Tongue (tissue), 2 donors: ENCODE results near the gene CD180. TPM values are rescaled to one million over a fixed set of nuclear protein-coding genes. Genes with fewer than 3 reads are reported as not detected.

Experiments used
- DNase-seq: peaks from one replicate; pipeline ENCODE4 v3.0.0-alpha.2; 2015
- total RNA-seq: library from RNA; depleted of rRNA; stranded (reverse); fragments of >200 nt; gene quantifications from one replicate; pipeline ENCODE4 v1.2.3, GENCODE V29; 2014

Gene CD180
- total RNA-seq, 1 donor from 2014 or later: 0.21 TPM

DNA sequence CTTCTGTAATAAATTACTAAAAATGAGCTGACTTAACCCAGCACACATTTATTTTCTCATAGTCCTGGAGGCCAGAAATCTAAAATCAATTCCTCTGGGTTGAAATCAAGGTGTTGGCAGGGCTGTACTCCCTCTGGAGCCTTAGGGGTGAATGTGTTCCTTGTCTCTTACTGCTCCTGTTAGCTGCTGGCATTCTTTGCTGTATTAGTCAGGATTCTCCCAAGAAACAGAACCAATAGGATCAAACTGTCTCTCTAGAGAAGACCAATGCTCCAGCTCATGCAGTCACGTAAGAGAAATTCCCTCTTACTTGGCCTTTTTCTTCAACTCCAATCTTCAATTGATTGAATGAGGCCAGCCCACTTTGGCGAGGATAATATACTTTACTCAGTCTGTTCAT, 15.3 kb upstream of the CD180 start:
- no peak for DNase-seq

DNA sequence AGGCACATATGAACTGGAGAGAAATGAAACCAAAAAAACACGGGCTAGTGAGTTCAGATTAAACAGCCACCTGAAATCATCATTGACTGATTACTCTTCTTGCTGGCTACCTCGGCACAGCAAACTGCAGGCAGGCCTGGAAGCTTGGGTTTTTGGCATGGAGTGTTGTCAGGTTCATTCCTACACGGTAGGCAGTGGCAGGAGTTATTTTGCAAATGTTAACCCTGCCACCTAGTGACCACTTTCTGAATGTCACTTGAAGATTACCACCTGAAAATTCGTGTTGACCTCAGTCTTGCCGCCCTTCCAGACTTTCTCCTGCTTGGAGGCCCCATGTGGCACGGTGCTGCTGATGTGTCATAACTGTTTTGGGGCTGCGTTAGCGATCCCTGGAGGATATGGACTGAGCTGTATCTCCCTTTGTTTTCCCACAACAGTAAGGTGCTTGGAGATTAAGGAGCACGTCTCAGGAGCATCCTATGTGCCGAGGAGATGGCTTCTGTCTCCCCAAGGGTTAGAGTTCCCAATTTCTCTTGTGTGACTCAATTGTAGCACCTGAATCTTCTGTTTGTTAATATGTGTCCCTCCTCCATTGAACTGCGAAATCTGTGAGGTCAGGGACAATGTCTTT, 12.7 kb upstream of the CD180 start:
- peak; percentile 88 for DNase-seq

DNA sequence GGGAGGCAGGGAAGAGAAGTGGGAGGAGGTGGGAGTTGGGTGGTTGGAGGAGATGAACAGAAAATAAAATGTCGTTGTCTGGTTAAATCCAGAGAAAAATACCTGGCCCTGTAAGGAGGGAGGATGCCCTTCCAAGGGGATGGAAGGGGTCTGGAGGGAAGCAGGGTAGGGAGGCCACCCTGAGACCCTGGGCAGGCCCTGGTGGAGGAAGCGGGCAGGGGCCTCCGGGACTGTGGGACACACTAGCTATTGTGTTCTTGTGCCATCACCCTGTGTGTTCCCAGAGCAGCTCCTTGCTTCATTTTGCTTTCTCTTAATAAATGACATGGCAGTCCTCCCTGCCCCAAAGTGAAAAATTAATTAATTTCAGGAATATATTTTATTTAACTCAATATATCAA, 11.8 kb upstream of the CD180 start:
- no peak for DNase-seq

DNA sequence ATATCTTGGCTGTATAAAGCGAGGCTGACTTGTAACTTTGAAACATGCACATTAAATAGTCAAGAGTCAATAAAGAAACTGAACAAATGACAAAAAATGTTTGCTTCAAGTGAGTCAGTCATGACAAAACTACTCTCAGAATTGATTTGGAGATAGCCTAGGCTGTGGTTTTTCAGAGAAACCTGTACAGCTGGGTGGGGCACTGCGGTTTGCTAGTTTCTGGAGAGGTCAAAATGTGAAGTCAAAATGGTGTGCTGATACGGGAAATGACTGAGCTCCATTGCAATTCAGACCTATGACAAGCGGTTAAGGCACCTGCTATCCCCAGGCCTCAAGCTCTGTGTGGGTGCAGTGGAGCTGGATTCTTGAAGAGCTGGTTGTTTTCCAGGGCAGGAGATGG, 10.3 kb upstream of the CD180 start:
- DNase-seq: no peak

DNA sequence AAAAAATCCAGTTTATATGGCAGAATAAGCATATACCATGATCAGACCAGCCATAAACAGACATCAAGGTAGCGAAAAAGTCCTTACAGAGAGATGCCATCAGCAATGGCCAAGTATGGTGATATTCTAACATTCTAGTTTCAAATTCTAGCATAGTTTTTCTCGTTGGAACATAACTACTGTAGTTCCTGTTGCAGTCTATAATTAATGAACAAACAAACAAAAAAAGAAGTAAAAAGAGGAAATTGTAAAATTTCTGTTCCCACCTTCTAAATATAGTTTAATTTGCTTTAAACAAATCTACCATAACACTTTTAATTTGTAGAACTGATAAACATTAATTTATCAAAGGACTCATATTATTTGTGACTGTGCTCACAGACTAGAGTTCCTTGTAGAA, 9.9 kb upstream of the CD180 start:
- DNase-seq: no peak

DNA sequence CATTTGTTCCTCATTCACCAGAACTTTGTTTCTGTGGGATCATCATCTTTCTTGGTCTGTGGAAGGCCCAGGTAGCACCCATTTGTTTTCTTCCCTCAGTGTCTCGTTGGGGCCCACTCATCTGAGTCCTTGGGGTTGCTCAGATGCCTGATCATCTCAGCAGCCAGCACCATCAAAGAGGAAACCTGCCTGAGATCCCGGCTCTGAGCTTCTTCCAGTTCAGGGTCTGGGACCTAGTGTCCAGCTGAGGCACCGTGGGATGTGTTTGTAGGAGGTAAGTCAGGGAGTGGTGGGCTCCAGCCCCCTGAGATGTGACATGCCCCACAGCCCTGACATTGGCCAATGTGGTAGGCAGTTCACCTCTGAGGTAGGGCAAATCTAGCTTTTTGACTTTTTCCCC, 9.4 kb upstream of the CD180 start:
- no peak for DNase-seq

DNA sequence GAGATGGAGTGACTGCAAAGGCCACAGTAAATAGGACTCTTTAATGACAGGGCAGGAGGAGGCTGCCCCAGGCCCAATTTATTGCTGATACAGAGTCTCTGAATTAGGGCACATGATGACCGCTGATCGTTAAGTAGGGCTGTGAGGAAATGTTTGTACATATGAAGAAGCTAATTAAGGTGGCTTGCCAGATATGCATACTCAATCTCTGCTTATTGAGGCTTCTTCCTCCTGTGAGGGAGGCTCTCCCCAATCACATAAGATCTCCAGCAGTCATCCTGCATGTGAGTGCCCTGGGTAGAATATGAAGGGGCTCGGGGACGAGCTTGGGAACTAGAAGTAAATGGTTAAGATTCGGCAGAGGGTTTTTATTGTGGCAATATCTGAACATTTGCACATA, 8.2 kb upstream of the CD180 start:
- no peak for DNase-seq

DNA sequence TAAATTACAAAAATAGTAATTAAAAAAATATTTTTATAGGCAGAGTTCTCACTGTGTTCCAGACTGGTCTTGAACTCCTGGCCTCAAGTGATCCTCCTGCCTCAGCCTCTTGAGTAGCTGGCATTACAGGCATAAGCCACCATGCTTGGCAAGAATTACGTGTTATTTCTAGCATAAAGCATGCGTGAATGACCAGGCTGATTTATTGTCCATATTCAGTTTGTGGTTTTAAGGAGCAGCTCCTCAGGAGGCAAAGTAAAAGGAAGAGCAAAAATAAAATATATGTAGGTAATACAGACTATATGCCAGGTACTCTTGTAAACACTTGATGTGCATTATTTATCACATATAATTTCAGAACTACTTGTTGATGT, 7.1 kb upstream of the CD180 start:
- DNase-seq: no peak

DNA sequence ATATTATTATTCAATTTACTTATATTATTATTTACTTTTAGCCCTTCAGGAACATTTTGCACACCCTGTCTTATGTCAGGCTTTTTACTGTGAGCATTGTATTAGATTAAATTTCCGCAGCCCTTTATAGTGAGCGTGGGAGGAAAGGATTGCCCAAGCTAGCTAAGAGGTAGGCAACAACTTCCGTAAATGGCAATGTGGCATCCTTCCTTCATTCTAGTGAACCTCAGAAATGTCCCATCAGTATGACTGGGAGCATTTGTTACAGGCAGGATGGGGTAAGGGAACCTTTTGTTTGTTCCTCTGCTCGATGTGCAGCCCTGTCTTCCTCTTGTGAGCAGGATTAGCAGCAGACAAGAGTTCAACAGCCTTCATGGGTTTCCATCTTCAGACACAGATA, 6.2 kb upstream of the CD180 start:
- no peak for DNase-seq

DNA sequence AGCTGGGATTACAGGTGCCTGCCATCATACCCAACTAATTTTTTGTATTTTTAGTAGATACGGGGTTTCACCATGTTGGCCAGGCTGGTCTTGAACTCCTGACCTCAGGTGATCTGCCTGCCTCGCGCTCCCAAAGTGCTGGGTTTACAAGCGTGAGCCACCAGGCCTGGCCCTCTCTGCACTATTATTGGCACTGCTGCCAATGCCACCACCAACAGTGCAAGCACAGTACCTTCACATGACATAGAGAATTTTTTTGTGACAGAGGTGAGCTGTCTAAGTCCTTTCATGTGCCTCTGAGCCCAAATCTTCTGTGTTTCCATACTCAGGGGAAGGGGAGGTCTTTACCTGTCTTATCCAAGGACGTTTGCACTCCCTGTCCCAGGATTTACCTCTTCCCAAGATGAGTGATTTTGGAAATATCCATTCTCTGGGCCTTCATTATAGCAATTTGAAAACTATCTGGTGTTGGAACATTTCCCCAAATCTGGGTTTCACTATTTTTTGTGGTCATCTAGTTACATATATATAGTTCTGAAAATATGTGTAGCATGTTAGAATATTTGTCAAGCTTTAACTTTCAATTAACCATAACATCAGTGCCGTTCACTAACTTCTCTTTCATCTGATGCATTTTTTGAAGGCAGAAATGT, 5.4 kb upstream of the CD180 start:
- DNase-seq: no peak

DNA sequence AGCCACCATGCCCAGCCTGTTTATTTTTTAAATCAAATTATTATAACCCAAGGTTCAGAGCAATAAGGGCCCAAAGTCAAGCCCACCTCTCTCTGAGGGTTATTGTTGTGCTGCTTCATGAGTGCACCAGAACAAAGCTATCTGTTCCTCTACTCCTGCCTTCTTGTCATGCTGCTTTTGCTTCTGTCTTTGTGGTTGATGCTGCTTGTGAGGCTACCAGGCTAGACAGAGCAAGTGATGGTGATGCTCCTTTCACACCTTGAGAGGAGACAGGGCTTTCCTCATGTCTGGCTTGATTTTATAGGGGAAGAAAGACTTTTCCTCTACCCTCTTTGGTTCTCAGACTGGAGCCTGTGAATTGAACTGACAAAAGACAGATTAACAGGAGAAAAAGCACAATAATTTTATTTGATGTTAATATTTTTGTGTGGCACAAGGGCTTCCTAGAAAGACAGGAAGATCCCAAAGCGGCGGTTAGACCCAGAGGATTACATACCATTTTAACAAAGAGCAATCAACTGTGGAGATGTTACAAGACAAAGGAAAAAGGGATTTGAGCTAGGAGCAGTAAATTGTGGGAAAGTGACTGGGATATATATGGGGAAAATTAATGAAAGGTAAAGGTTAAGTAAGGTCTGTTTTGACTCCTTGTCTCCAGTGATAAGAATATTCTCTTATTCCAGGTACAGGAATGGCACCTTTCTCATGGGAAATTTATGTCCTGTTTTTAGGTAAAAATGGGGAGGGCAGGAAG, 4.4 kb upstream of the CD180 start:
- DNase-seq: no peak

DNA sequence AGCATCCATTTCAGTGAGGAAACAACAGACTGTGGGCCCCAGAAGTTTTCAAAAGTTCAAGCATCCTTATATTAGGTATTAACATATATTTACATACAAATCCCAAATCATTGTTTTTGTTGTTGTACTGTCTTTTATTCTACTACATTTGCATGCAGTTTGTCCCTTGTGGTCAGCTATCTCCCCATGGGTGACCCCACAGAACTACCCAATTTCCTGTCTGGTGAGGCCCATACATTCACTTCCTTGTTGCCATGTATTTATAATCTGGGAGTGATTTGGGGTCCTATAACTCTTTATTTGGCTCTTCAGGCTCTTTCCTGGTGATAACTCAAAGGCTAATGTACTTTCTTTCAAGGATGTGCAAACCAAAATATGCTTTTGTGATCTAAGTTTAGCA, 3.3 kb upstream of the CD180 start:
- DNase-seq: no peak

DNA sequence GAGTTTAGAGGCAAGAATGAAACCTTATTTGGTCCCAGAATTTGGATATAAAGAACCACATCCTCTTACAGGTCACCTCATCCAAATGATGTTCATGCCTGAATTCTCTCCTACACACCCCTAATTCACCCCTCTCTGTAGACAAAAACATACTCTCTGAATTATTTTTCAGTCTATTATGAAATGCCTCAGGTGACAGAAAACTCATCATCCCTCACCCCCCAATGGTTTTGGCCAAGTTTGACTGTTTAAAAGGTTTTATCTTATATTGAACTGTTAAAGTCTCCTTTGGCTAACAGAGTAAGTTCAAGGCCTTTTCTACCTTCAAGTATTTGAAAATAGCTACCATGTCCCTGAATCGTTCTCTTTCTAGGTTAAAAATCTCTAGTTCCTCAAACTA, 2.3 kb upstream of the CD180 start:
- no peak for DNase-seq

DNA sequence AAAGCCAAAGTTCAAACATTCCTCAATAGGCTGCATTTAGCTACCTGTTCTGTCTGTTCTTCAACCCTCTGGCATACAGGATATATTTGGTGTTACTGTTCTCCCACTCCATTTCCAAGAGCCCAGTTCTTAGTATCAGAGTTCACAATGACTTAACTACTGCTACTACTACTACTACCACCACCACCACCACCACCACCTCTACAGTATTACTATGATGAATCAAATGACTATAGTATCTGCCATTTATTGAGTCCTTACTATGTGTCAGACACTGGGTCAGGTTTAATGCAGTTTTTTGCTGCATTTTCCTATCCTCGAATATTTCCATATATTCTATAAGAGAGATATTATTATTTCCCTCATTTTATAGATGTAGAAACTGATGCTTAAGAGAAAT, 937 bp upstream of the CD180 start:
- DNase-seq: no peak

DNA sequence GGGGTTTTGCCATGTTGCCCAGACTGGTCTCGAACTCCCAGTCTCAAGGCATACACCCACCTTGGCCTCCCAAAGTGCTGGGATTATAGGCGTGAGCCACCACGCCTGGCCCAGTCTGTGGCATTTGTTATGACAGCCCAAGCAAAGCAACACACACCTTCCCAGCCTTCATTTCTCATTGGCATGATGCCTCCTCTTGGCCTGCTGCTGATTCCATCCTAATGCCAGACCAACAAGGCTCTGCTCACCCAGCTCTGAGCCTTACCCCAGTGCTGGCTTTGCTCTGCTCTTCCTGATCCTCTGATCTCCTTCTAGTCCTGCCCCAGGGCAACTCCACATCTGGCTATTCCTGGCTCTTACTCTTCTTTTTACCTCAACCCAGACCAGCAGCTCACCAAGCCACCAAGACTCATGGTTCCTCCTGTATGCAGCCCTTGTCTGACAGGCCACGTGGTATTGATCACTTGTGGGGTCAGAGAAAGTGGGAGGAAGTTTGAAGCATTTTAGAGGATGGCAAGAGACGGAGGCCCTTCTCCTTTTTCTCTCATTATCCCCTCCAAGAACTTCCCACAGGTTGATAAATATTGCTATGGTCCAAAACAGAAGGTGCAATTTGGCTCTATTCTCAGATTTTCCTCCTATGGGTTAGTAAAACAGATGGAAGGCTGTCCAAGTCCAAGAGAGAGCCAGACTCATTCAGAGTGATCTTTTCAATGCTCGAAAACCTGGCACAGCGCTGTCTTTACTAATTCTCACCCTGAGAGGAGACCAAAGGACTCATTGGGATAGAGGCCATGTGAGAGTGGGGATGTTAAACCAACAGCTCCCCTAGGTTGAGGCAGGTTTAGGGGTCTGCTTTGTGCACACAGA, 958 bp downstream of the CD180 start:
- no peak for DNase-seq

DNA sequence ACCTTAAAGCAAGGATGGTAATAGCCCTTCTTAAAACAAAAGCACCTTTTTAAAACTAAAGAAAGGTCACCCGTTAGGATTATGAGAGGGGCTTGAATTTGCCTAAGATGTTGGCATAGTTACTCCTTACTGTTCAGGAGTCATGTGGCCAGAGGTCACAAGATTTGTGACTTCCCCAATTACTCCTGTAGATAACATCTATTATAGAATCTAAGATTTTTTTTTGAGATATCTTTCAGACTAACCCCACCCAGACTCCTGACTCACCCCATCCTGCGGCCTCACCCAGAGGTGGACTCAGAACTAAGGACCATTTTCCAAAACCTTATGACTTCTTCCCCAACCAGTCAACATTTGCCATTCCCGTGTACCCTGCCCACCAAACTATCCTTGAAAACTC, 2.4 kb downstream of the CD180 start:
- no peak for DNase-seq

DNA sequence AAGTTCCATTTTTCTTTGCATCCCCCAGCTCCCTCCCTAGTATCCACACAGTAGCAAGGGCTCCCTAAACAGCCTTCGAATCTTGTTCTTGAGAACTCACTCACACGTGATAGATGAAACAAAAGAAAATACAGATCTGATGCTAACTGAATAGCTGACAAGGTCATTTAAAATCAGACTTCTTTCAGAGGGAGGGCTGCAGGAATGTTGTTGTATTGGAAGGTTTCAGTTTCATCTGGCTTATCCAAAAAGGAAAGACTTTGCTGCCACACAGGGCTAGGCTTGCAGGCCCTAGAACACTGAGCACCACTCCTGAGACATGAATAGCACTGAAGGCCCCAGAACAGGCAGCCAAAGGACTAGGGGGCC, 3.2 kb downstream of the CD180 start:
- no peak for DNase-seq

DNA sequence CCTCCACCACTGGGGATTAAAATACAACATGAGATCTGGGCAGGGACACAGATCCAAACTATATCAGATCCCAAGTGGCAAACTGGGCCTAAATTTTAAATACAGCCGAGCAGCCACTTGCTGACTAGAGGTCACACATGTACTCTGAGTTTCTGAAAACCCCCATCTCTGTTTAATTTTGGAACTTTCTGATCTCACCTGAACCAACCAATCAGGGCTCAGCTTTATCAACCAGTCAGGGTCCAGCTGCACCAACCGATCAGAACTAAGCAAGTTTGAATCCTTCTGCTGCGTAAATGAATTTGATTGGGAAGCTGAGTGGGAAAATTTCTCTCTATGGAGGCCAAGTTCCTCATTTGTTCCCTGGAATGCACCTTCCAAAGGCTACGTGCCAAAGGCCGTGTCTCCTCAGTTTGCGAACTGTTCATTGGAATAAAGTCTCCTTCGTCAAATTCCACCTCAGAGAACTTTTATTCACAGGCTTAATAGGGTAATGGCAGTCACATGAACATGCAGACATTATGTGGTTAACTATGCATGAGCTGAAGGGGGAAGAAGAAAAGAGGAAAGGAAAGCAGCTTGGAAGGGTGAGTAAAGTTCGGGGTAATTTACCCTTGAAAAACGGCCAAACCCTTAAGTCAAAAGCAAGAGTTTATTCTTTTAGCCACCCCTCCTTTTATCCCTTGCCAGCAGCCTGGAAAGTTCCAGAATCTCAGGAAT, 3.7 kb downstream of the CD180 start:
- DNase-seq: peak; percentile 45

DNA sequence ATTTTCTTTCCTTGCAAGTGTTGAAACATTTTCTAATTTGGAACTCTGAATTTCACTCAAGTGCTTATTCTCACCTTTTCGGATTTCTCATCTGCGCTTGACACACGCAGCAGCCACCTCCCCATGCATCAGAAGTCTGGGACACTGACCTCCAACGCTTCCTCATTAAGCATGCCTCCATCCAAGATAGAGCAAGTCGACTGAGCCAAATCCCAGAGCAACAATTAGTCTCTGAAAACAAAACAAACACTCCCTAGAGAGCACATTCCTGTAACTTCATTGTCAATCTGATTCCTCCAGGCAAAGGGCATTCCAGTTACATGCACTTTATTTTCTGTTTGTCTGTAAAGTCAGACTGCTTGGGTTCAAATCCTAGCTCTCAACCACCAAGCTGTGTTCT, 5.7 kb downstream of the CD180 start:
- no peak for DNase-seq

DNA sequence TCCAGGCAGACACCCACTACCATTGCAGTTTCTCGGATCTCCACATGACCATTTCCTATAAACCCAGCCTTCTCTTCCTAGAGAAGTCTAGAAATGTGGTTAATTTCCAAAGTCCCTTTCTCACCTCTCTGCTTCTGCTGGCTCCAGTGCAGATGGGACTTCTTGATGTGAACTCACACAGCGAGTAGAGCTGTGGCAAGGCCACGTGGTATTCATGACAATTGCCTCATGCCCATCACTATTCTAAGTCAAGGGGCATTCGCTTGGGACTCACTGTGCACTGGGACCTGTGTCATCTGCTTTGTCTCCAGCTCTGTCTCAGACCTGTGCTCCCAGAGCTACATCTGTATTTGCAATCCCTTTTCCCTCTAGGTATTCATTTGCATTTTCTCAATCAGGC, 6.2 kb downstream of the CD180 start:
- DNase-seq: no peak

DNA sequence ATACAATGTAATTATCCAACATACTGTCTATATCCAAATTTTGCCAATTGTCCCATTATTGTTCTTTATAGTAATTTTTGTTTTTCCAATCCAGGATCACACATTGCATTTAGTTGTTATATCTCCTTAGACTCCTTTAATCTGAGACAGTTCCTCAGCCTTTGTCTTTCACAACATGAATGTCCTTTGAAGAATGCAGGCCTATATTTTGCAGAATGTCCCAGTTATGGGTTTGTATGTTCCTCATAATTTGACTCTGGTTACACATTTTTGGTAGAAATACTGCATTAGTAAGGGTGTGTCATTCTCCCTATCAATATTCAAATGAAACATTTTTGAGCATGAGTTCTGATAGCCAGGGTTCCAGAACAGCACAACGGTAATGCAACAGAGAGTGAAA, 6.7 kb downstream of the CD180 start:
- no peak for DNase-seq

DNA sequence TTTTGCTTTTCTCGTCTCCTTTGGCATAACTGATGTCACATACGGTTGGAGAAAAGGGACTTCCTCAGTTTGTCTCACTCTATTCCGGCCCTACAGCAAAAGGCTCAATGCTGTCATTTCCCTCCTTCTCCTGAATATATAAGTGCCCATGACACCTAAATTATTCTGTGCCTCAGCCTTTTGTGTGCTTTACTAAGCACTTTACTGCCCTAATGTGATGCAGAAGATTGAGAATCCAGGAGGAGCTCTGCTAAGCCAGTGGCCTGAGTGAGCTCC, 7.6 kb downstream of the CD180 start:
- DNase-seq: no peak
